ENCODE data around the gene CTNNA3. TPM values are rescaled to one million over a fixed set of nuclear protein-coding genes. Genes with fewer than 3 reads are reported as not detected.

The CTNNA3 gene
- total RNA-seq, 1 donor from 2014 or later, result 3.3 TPM

GRCh38 chr10:66886848-66887247, 809.1 kb downstream of the CTNNA3 start:
- Mint-ChIP-seq H3K36me3 (ENCODE audit: unreplicated experiment) (no peaks in the 10 kb centered on the region), H3K9me3 (ENCODE audit: unreplicated experiment) (no peaks in the 10 kb centered on the region), H3K27me3 (ENCODE audit: unreplicated experiment) (no peaks in the 10 kb centered on the region), H3K4me1 (ENCODE audit: low read depth, unreplicated experiment) (peaks cover 8% of the 10 kb centered on the region), H3K27ac (ENCODE audit: unreplicated experiment) (no peak overlapping the region), H3K4me3 (ENCODE audit: unreplicated experiment) (no peak overlapping the region)
- TF ChIP-seq CTCF (IDR thresholded peaks at IDR 0.05; ENCODE audit: partially characterized antibody, unreplicated experiment), result no peak
- no peak for DNase-seq

GRCh38 chr10:66882271-66882670, 813.7 kb downstream of the CTNNA3 start:
- Mint-ChIP-seq H3K36me3 (ENCODE audit: unreplicated experiment) (no peaks in the 10 kb centered on the region), H3K4me1 (ENCODE audit: low read depth, unreplicated experiment) (peaks cover 8% of the 10 kb centered on the region), H3K27ac (ENCODE audit: unreplicated experiment) (no peak overlapping the region), H3K4me3 (ENCODE audit: unreplicated experiment) (no peak overlapping the region), H3K27me3 (ENCODE audit: unreplicated experiment) (no peaks in the 10 kb centered on the region), H3K9me3 (ENCODE audit: unreplicated experiment) (no peaks in the 10 kb centered on the region)
- no peak for DNase-seq
- no peak for TF ChIP-seq CTCF (IDR thresholded peaks at IDR 0.05; ENCODE audit: partially characterized antibody, unreplicated experiment)

- H3K4me3 Mint-ChIP-seq (ENCODE audit: unreplicated experiment), result no peak overlapping the region
These were observed 814.2 kb downstream of the CTNNA3 start for GRCh38 chr10:66881814-66882213.

GRCh38 chr10:66880826-66881225, 815.2 kb downstream of the CTNNA3 start:
- H3K27me3 Mint-ChIP-seq (ENCODE audit: unreplicated experiment), result no peaks in the 10 kb centered on the region
- no peak for TF ChIP-seq CTCF (IDR thresholded peaks at IDR 0.05; ENCODE audit: partially characterized antibody, unreplicated experiment)
- no peaks in the 10 kb centered on the region for H3K9me3 Mint-ChIP-seq (ENCODE audit: unreplicated experiment)
- no peak for DNase-seq
- no peak overlapping the region for H3K27ac Mint-ChIP-seq (ENCODE audit: unreplicated experiment)
- no peak overlapping the region for H3K4me3 Mint-ChIP-seq (ENCODE audit: unreplicated experiment)
- peaks cover 8% of the 10 kb centered on the region for H3K4me1 Mint-ChIP-seq (ENCODE audit: low read depth, unreplicated experiment)
- H3K36me3 Mint-ChIP-seq (ENCODE audit: unreplicated experiment), result no peaks in the 10 kb centered on the region

More at GRCh38 chr10:66881814-66882213, 814.2 kb downstream of the CTNNA3 start:
- no peaks in the 10 kb centered on the region for H3K27me3 Mint-ChIP-seq (ENCODE audit: unreplicated experiment)
- DNase-seq, result no peak
- no peak overlapping the region for H3K27ac Mint-ChIP-seq (ENCODE audit: unreplicated experiment)
- no peaks in the 10 kb centered on the region for H3K36me3 Mint-ChIP-seq (ENCODE audit: unreplicated experiment)
- peaks cover 8% of the 10 kb centered on the region for H3K4me1 Mint-ChIP-seq (ENCODE audit: low read depth, unreplicated experiment)
- TF ChIP-seq CTCF (IDR thresholded peaks at IDR 0.05; ENCODE audit: partially characterized antibody, unreplicated experiment), result no peak
- H3K9me3 Mint-ChIP-seq (ENCODE audit: unreplicated experiment), result no peaks in the 10 kb centered on the region

- no peak for DNase-seq
- Mint-ChIP-seq H3K4me1 (ENCODE audit: low read depth, unreplicated experiment) (peaks cover 8% of the 10 kb centered on the region), H3K27me3 (ENCODE audit: unreplicated experiment) (no peaks in the 10 kb centered on the region), H3K36me3 (ENCODE audit: unreplicated experiment) (no peaks in the 10 kb centered on the region), H3K9me3 (ENCODE audit: unreplicated experiment) (no peaks in the 10 kb centered on the region), H3K4me3 (ENCODE audit: unreplicated experiment) (no peak overlapping the region), H3K27ac (ENCODE audit: unreplicated experiment) (no peak overlapping the region)
- TF ChIP-seq CTCF (IDR thresholded peaks at IDR 0.05; ENCODE audit: partially characterized antibody, unreplicated experiment), result no peak
These were observed 815.7 kb downstream of the CTNNA3 start for GRCh38 chr10:66880292-66880691.
